Measurements from ENCODE around the gene ELF5.

Gene ELF5

GRCh38 chr11:34505874-34506273, 7.7 kb downstream of the ELF5 start:
- peak overlapping the region; percentile 10; the same call in 1 of the 2 replicates for H3K27ac ChIP-seq
- TF ChIP-seq, protein P1, sequence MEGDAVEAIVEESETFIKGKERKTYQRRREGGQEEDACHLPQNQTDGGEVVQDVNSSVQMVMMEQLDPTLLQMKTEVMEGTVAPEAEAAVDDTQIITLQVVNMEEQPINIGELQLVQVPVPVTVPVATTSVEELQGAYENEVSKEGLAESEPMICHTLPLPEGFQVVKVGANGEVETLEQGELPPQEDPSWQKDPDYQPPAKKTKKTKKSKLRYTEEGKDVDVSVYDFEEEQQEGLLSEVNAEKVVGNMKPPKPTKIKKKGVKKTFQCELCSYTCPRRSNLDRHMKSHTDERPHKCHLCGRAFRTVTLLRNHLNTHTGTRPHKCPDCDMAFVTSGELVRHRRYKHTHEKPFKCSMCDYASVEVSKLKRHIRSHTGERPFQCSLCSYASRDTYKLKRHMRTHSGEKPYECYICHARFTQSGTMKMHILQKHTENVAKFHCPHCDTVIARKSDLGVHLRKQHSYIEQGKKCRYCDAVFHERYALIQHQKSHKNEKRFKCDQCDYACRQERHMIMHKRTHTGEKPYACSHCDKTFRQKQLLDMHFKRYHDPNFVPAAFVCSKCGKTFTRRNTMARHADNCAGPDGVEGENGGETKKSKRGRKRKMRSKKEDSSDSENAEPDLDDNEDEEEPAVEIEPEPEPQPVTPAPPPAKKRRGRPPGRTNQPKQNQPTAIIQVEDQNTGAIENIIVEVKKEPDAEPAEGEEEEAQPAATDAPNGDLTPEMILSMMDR (conservative IDR thresholded peaks at IDR 0.05) = no peak
- TF ChIP-seq ZFX (IDR thresholded peaks at IDR 0.05) = no peak

DNA sequence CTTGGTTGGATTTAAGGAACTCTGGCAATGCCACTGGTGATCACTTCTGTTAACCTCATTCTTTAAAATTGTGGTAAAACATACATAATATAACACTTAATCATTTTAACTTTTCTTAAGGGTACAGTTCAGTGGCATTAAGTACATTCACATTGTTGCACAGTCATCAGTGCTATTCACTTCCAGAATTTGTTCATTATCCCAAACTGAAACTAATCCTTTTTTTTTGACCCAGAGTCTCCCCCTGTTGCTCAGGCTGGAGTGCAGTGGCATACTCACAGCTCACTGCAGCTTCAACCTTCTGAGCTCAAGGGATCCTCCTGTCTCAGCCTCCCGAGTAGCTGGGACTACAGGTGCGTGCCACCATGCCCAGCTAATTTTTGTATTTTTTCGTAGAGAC, 10.6 kb downstream of the ELF5 start:
- H3K27ac ChIP-seq = no peak overlapping the region

DNA sequence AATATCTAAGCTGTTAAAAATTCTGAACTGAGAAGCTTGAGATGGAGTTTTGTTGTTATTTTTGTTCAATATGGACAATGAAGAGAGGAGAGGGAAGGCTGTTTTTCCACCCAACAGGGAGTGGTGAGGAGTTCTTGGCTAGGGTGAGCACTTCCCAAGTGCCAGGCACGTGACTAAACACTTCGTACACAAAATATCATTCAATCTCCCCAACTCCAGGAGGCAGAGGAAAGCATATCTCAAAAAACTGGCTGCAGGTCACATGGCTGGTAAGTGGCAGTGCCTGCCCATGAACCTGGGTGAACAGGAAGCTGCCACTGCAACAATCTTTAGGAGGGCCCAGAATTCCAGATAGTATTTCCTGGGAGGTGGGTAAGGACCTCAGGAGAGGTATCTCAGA, 11.6 kb downstream of the ELF5 start:
- TF ChIP-seq, protein P1 (conservative IDR thresholded peaks at IDR 0.05) = no peak
- TF ChIP-seq ZFX (IDR thresholded peaks at IDR 0.05) = no peak
- peak overlapping the region; percentile 6 for H3K27ac ChIP-seq

More for the DNA sequence above, 10.6 kb downstream of the ELF5 start:
- no peak for TF ChIP-seq ZFX (IDR thresholded peaks at IDR 0.05)
- TF ChIP-seq, protein P1 (conservative IDR thresholded peaks at IDR 0.05) = no peak

DNA sequence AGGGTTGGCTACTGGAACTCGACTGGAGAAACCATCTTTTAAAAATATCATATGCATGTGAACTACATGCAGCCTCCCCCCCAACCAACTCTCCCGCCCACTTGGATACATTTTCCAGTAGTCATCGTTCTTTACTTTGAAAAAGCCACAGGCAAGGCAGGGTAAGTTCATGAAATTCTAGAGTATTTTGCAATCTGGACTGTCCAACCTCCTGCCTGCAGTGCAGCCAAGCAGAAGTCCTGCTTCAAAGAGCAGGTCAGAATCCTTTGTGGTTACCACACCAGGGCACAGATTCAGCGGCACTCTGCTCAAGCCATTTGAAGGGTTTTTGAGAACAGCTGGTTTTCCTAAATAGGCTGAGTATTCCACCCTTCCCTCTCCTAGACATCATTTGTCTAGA, 12.1 kb downstream of the ELF5 start:
- TF ChIP-seq ZFX (IDR thresholded peaks at IDR 0.05) = no peak
- TF ChIP-seq, protein P1 (conservative IDR thresholded peaks at IDR 0.05) = no peak
- H3K27ac ChIP-seq = no peak overlapping the region

DNA sequence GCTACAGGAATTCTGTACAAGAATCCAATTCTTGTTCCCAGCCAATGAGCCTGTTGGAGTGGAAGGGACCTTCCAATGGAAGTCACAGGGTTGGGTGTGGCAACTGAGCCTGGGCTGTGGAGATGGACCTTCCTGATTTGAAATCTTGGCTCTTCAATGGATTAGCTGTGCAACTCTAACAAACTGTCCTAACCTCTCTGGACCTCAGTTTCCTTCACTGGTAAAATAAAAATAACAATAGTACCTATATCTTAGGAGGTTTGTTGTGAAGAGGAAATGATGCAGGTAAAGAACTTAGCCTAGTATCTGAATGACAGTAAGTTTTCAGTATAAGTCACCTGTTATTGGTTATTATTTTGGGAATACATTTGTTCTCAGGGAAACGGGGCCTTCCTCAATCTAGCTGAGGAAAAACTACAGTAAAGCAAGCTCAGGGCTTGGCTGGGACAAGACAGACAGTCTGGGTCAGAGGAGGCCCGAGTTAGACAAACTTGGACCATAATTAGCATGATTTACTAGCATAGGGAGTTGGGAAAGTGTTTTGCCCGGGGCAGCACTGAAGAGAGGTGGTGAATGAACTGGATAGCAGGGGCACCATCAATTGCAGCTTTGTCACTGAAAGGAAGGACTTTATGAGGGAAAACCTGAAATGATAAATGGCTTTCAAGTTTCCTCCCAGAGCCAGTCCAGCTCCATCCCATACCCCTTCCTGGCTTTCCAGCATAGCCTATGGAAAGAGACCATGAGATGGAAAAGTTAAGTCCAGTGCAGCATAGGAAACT, 13.7 kb downstream of the ELF5 start:
- TF ChIP-seq ZFX (IDR thresholded peaks at IDR 0.05) = no peak
- TF ChIP-seq, protein P1 (conservative IDR thresholded peaks at IDR 0.05) = no peak
- no peak overlapping the region for H3K27ac ChIP-seq

- no peak overlapping the region for H3K27ac ChIP-seq
- no peak for TF ChIP-seq ZFX (IDR thresholded peaks at IDR 0.05)
- TF ChIP-seq, protein P1 (conservative IDR thresholded peaks at IDR 0.05) = no peak
Measured at GRCh38 chr11:34495724-34496377, 17.7 kb downstream of the ELF5 start.

- H3K27ac ChIP-seq = no peak overlapping the region
- no peak for TF ChIP-seq ZFX (IDR thresholded peaks at IDR 0.05)
- TF ChIP-seq, protein P1 (conservative IDR thresholded peaks at IDR 0.05) = no peak
Measured at GRCh38 chr11:34495239-34495723, 18.3 kb downstream of the ELF5 start.

Data from C4-2B (cell line).